ENCODE measurements around the gene ING1. TPM values are rescaled to one million over a fixed set of nuclear protein-coding genes. Genes with fewer than 3 reads are reported as not detected.

The ING1 gene
- total and polyA plus RNA-seq, 4 donors, result 13.5 to 24.4 (median 17.9) TPM

GRCh38 chr13:110731072-110731471, 17.6 kb downstream of the ING1 start:
- Histone ChIP-seq H3K4me1 (ENCODE audit: control insufficient read depth, insufficient read depth, low read length) (no peaks in the 10 kb centered on the region), H3K27ac (ENCODE audit: low read depth, low read length) (no peak overlapping the region), H3K36me3 (ENCODE audit: control insufficient read depth, insufficient read depth, low read length) (no peaks in the 10 kb centered on the region), H3K4me3 (ENCODE audit: low read depth, low read length) (no peak overlapping the region), H3K9me3 (ENCODE audit: control insufficient read depth, insufficient read depth, low read length) (no peaks in the 10 kb centered on the region), H3K27me3 (ENCODE audit: control insufficient read depth, insufficient read depth, low read length) (no peaks in the 10 kb centered on the region)
- DNase-seq (ENCODE audit: low read depth in 4 of 6, low spot score in 6 of 6), result no peak
- WGBS (ENCODE audit: insufficient coverage), result 93% methylated on average over 2 of the region's 3 CpGs

- no peak overlapping the region for H3K4me3 ChIP-seq (ENCODE audit: low read depth, low read length)
Observed at GRCh38 chr13:110734561-110734960, 21.1 kb downstream of the ING1 start.

GRCh38 chr13:110737555-110737954, 24.1 kb downstream of the ING1 start:
- Histone ChIP-seq H3K36me3 (ENCODE audit: control insufficient read depth, insufficient read depth, low read length) (no peaks in the 10 kb centered on the region), H3K4me1 (ENCODE audit: control insufficient read depth, insufficient read depth, low read length) (no peaks in the 10 kb centered on the region), H3K9me3 (ENCODE audit: control insufficient read depth, insufficient read depth, low read length) (peaks cover 2% of the 10 kb centered on the region), H3K4me3 (ENCODE audit: low read depth, low read length) (no peak overlapping the region), H3K27ac (ENCODE audit: low read depth, low read length) (no peak overlapping the region), H3K27me3 (ENCODE audit: control insufficient read depth, insufficient read depth, low read length) (no peaks in the 10 kb centered on the region)
- no peak for DNase-seq (ENCODE audit: low read depth in 4 of 6, low spot score in 6 of 6)

More at GRCh38 chr13:110734561-110734960, 21.1 kb downstream of the ING1 start:
- peaks cover 2% of the 10 kb centered on the region for H3K9me3 ChIP-seq (ENCODE audit: control insufficient read depth, insufficient read depth, low read length)
- WGBS (ENCODE audit: insufficient coverage), result no CpG with 5 or more reads among the region's 5 CpGs
- no peaks in the 10 kb centered on the region for H3K27me3 ChIP-seq (ENCODE audit: control insufficient read depth, insufficient read depth, low read length)
- no peak for DNase-seq (ENCODE audit: low read depth in 4 of 6, low spot score in 6 of 6)
- no peaks in the 10 kb centered on the region for H3K36me3 ChIP-seq (ENCODE audit: control insufficient read depth, insufficient read depth, low read length)
- H3K4me1 ChIP-seq (ENCODE audit: control insufficient read depth, insufficient read depth, low read length), result no peaks in the 10 kb centered on the region
- H3K27ac ChIP-seq (ENCODE audit: low read depth, low read length), result no peak overlapping the region

GRCh38 chr13:110743687-110744086, 30.2 kb downstream of the ING1 start:
- Histone ChIP-seq H3K27me3 (ENCODE audit: control insufficient read depth, insufficient read depth, low read length) (no peaks in the 10 kb centered on the region), H3K27ac (ENCODE audit: low read depth, low read length) (no peak overlapping the region), H3K4me3 (ENCODE audit: low read depth, low read length) (no peak overlapping the region), H3K36me3 (ENCODE audit: control insufficient read depth, insufficient read depth, low read length) (no peaks in the 10 kb centered on the region), H3K4me1 (ENCODE audit: control insufficient read depth, insufficient read depth, low read length) (no peaks in the 10 kb centered on the region), H3K9me3 (ENCODE audit: control insufficient read depth, insufficient read depth, low read length) (peaks cover 4% of the 10 kb centered on the region)
- DNase-seq (ENCODE audit: low read depth in 4 of 6, low spot score in 6 of 6), result no peak
- 83% methylated on average over 1 of the region's 1 CpG for WGBS (ENCODE audit: insufficient coverage)

- Histone ChIP-seq H3K4me3 (ENCODE audit: low read depth, low read length) (no peak overlapping the region), H3K27ac (ENCODE audit: low read depth, low read length) (no peak overlapping the region), H3K27me3 (ENCODE audit: control insufficient read depth, insufficient read depth, low read length) (no peaks in the 10 kb centered on the region), H3K4me1 (ENCODE audit: control insufficient read depth, insufficient read depth, low read length) (no peaks in the 10 kb centered on the region), H3K36me3 (ENCODE audit: control insufficient read depth, insufficient read depth, low read length) (no peaks in the 10 kb centered on the region), H3K9me3 (ENCODE audit: control insufficient read depth, insufficient read depth, low read length) (peaks cover 5% of the 10 kb centered on the region)
- no peak for DNase-seq (ENCODE audit: low read depth in 4 of 6, low spot score in 6 of 6)
- WGBS (ENCODE audit: insufficient coverage), result 100% methylated on average over 1 of the region's 1 CpG
Observed at GRCh38 chr13:110746438-110746837, 32.9 kb downstream of the ING1 start.

GRCh38 chr13:110748271-110748670, 34.8 kb downstream of the ING1 start:
- Histone ChIP-seq H3K4me1 (ENCODE audit: control insufficient read depth, insufficient read depth, low read length) (no peaks in the 10 kb centered on the region), H3K4me3 (ENCODE audit: low read depth, low read length) (no peak overlapping the region), H3K9me3 (ENCODE audit: control insufficient read depth, insufficient read depth, low read length) (peaks cover 7% of the 10 kb centered on the region), H3K27ac (ENCODE audit: low read depth, low read length) (no peak overlapping the region), H3K36me3 (ENCODE audit: control insufficient read depth, insufficient read depth, low read length) (no peaks in the 10 kb centered on the region), H3K27me3 (ENCODE audit: control insufficient read depth, insufficient read depth, low read length) (no peaks in the 10 kb centered on the region)
- WGBS (ENCODE audit: insufficient coverage), result no CpG with 5 or more reads among the region's 4 CpGs
- no peak for DNase-seq (ENCODE audit: low read depth in 4 of 6, low spot score in 6 of 6)

GRCh38 chr13:110756219-110756631, 42.7 kb downstream of the ING1 start:
- Histone ChIP-seq H3K27ac (ENCODE audit: low read depth, low read length) (no peak overlapping the region), H3K27me3 (ENCODE audit: control insufficient read depth, insufficient read depth, low read length) (no peaks in the 10 kb centered on the region), H3K4me3 (ENCODE audit: low read depth, low read length) (no peak overlapping the region), H3K4me1 (ENCODE audit: control insufficient read depth, insufficient read depth, low read length) (no peaks in the 10 kb centered on the region), H3K36me3 (ENCODE audit: control insufficient read depth, insufficient read depth, low read length) (no peaks in the 10 kb centered on the region), H3K9me3 (ENCODE audit: control insufficient read depth, insufficient read depth, low read length) (peaks cover 3% of the 10 kb centered on the region)
- no CpG with 5 or more reads among the region's 3 CpGs for WGBS (ENCODE audit: insufficient coverage)
- no peak for DNase-seq (ENCODE audit: low read depth in 4 of 6, low spot score in 6 of 6)

- Histone ChIP-seq H3K27ac (ENCODE audit: low read depth, low read length) (no peak overlapping the region), H3K9me3 (ENCODE audit: control insufficient read depth, insufficient read depth, low read length) (no peaks in the 10 kb centered on the region), H3K4me3 (ENCODE audit: low read depth, low read length) (no peak overlapping the region), H3K4me1 (ENCODE audit: control insufficient read depth, insufficient read depth, low read length) (no peaks in the 10 kb centered on the region), H3K36me3 (ENCODE audit: control insufficient read depth, insufficient read depth, low read length) (no peaks in the 10 kb centered on the region), H3K27me3 (ENCODE audit: control insufficient read depth, insufficient read depth, low read length) (no peaks in the 10 kb centered on the region)
- 83% methylated on average over 14 of the region's 14 CpGs for WGBS (ENCODE audit: insufficient coverage)
- DNase-seq (ENCODE audit: low read depth in 4 of 6, low spot score in 6 of 6), result no peak
Observed at GRCh38 chr13:110757296-110757695, 43.8 kb downstream of the ING1 start.

- Histone ChIP-seq H3K9me3 (ENCODE audit: control insufficient read depth, insufficient read depth, low read length) (no peaks in the 10 kb centered on the region), H3K27me3 (ENCODE audit: control insufficient read depth, insufficient read depth, low read length) (no peaks in the 10 kb centered on the region), H3K4me1 (ENCODE audit: control insufficient read depth, insufficient read depth, low read length) (no peaks in the 10 kb centered on the region), H3K36me3 (ENCODE audit: control insufficient read depth, insufficient read depth, low read length) (no peaks in the 10 kb centered on the region), H3K4me3 (ENCODE audit: low read depth, low read length) (no peak overlapping the region), H3K27ac (ENCODE audit: low read depth, low read length) (no peak overlapping the region)
- WGBS (ENCODE audit: insufficient coverage), result 100% methylated on average over 1 of the region's 4 CpGs
- DNase-seq (ENCODE audit: low read depth in 4 of 6, low spot score in 6 of 6), result no peak
Observed at GRCh38 chr13:110758195-110758805, 44.8 kb downstream of the ING1 start.

- Histone ChIP-seq H3K9me3 (ENCODE audit: control insufficient read depth, insufficient read depth, low read length) (no peaks in the 10 kb centered on the region), H3K36me3 (ENCODE audit: control insufficient read depth, insufficient read depth, low read length) (no peaks in the 10 kb centered on the region), H3K4me1 (ENCODE audit: control insufficient read depth, insufficient read depth, low read length) (no peaks in the 10 kb centered on the region), H3K27ac (ENCODE audit: low read depth, low read length) (no peak overlapping the region), H3K4me3 (ENCODE audit: low read depth, low read length) (no peak overlapping the region), H3K27me3 (ENCODE audit: control insufficient read depth, insufficient read depth, low read length) (no peaks in the 10 kb centered on the region)
- DNase-seq (ENCODE audit: low read depth in 4 of 6, low spot score in 6 of 6), result no peak
- WGBS (ENCODE audit: insufficient coverage), result 90% methylated on average over 3 of the region's 4 CpGs
Observed at GRCh38 chr13:110759710-110760109, 46.2 kb downstream of the ING1 start.
